ENCODE measurements around the gene APCDD1. TPM values are rescaled to one million over a fixed set of nuclear protein-coding genes. Genes with fewer than 3 reads are reported as not detected.

APCDD1 gene
- total and polyA plus RNA-seq, 2 experiments from 2014 or later, result 30.8 to 51.2 TPM

DNA sequence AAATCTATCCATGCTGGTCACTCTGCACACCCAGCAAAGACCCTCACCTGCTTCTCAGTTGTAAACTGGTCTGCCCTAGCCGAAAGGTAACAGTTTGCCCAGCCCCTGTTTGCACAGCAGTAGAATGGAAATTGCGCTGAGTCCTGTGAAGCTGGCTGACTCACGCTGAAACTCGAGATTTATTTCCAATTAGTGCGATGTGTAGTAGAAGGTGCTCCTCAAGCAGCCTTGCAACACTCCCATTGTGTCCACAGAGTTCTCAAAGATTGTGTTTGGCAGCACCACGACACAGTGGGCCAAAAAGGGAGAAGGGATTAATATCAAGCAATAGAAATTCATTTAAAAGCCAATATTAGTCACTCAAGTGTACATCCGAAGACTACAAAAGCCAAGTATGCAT lies 21.7 kb upstream of the APCDD1 start:
- H3K27ac ChIP-seq, result no peak overlapping the region
- no peaks in the 10 kb centered on the region for H3K9me3 ChIP-seq (ENCODE audit: low read depth)
- DNase-seq (ENCODE audit: low read depth in 1 of 2, low spot score in 1 of 2), result no peak
- no peak overlapping the region for H3K4me3 ChIP-seq
- TF ChIP-seq, protein P1, sequence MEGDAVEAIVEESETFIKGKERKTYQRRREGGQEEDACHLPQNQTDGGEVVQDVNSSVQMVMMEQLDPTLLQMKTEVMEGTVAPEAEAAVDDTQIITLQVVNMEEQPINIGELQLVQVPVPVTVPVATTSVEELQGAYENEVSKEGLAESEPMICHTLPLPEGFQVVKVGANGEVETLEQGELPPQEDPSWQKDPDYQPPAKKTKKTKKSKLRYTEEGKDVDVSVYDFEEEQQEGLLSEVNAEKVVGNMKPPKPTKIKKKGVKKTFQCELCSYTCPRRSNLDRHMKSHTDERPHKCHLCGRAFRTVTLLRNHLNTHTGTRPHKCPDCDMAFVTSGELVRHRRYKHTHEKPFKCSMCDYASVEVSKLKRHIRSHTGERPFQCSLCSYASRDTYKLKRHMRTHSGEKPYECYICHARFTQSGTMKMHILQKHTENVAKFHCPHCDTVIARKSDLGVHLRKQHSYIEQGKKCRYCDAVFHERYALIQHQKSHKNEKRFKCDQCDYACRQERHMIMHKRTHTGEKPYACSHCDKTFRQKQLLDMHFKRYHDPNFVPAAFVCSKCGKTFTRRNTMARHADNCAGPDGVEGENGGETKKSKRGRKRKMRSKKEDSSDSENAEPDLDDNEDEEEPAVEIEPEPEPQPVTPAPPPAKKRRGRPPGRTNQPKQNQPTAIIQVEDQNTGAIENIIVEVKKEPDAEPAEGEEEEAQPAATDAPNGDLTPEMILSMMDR (IDR thresholded peaks at IDR 0.05; ENCODE audit: low read depth, low read length), result no peak
- H3K36me3 ChIP-seq, result no peaks in the 10 kb centered on the region
- no peaks in the 10 kb centered on the region for H3K27me3 ChIP-seq
- no peaks in the 10 kb centered on the region for H3K4me1 ChIP-seq (ENCODE audit: low read depth)

DNA sequence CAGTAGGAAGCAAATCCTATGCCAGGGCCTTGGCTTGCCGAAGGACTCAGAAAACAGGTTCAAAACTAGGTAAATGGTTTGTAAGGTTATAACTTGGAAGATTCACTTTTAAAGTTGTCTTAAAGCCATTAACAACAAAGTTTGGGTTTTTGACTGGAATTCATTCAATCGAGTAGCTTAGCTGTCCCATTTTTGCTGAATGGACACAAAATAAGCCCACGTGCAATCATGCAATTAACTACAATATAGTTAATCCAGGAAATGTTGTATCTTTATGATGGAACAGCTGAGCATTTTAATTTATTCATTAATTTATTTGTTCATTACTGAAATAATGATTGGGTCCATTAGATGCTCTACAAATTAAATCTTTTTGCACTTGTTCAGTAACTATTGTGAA lies 18.3 kb upstream of the APCDD1 start:
- TF ChIP-seq, protein P1 (IDR thresholded peaks at IDR 0.05; ENCODE audit: low read depth, low read length), result no peak
- no peak overlapping the region for H3K4me3 ChIP-seq
- no peaks in the 10 kb centered on the region for H3K4me1 ChIP-seq (ENCODE audit: low read depth)
- no peaks in the 10 kb centered on the region for H3K36me3 ChIP-seq
- H3K27me3 ChIP-seq, result no peaks in the 10 kb centered on the region
- no peaks in the 10 kb centered on the region for H3K9me3 ChIP-seq (ENCODE audit: low read depth)
- no peak for DNase-seq (ENCODE audit: low read depth in 1 of 2, low spot score in 1 of 2)
- no peak overlapping the region for H3K27ac ChIP-seq

DNA sequence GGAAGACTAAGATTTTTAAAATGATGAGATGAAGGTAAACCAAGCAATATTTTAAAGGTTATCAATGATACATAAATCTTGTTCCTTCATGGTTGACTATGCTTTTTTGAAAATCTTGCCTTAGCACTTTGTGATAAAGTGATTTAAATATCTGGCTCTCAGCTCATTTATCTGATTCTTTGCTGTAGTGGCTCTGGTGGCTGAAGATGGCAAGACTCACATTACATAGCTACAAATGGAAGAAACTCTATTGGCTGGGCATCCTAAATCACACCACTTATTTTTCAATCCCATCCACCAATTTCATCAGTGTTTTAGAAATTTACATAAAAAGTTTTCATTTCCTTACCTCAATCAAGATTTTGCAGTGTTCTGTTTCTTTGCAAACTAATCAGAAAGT lies 16.6 kb upstream of the APCDD1 start:
- Histone ChIP-seq H3K27ac (no peak overlapping the region), H3K4me3 (no peak overlapping the region), H3K9me3 (ENCODE audit: low read depth) (no peaks in the 10 kb centered on the region), H3K27me3 (no peaks in the 10 kb centered on the region), H3K4me1 (ENCODE audit: low read depth) (no peaks in the 10 kb centered on the region), H3K36me3 (no peaks in the 10 kb centered on the region)
- no peak for DNase-seq (ENCODE audit: low read depth in 1 of 2, low spot score in 1 of 2)
- TF ChIP-seq, protein P1 (IDR thresholded peaks at IDR 0.05; ENCODE audit: low read depth, low read length), result no peak

DNA sequence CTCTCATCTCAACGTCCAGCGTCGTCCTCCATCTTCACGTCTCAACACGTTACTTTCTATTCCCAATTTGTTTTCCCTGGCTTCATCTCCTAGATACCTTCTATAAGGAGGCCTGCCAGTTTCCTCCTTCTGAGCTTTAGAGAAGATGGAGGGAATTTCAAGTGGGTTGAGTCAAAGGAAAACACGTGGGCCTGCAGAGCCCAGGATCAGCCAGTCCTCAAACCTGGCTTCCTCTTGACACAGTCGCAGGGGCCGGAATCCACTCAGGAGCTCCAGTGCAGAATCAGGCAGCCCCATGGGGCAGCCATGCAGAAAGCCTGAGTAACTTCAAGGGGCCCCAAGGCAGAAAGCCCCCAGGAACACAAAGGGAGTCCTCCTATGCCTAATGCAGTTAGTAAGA lies 14.5 kb upstream of the APCDD1 start:
- no peak overlapping the region for H3K4me3 ChIP-seq
- H3K27me3 ChIP-seq, result no peaks in the 10 kb centered on the region
- DNase-seq (ENCODE audit: low read depth in 1 of 2, low spot score in 1 of 2), result no peak
- H3K27ac ChIP-seq, result no peak overlapping the region
- H3K36me3 ChIP-seq, result no peaks in the 10 kb centered on the region
- H3K4me1 ChIP-seq (ENCODE audit: low read depth), result peaks cover 5% of the 10 kb centered on the region
- TF ChIP-seq, protein P1 (IDR thresholded peaks at IDR 0.05; ENCODE audit: low read depth, low read length), result no peak
- H3K9me3 ChIP-seq (ENCODE audit: low read depth), result no peaks in the 10 kb centered on the region

DNA sequence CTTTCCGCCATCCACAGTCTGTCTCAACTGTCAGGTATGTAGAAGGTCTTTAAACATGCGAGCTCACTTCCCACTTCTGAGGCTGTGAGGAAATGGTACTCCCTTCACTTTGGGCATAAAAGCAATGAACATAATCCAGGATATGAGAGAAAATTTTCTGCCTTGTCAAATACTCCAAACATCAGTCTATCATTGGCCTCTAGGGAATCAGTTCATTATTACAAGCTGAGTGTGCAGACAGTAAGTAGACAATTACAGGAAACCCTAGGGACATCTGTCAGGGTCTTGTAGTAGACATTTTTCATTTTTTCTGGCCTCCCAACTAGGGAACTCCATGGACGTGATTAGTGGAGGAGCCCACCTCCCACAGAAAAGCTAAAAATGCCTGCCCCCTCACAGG lies 13.6 kb upstream of the APCDD1 start:
- H3K36me3 ChIP-seq, result no peaks in the 10 kb centered on the region
- no peak overlapping the region for H3K27ac ChIP-seq
- DNase-seq (ENCODE audit: low read depth in 1 of 2, low spot score in 1 of 2), result no peak
- TF ChIP-seq, protein P1 (IDR thresholded peaks at IDR 0.05; ENCODE audit: low read depth, low read length), result no peak
- H3K4me1 ChIP-seq (ENCODE audit: low read depth), result peaks cover 6% of the 10 kb centered on the region
- H3K4me3 ChIP-seq, result no peak overlapping the region
- no peaks in the 10 kb centered on the region for H3K9me3 ChIP-seq (ENCODE audit: low read depth)
- H3K27me3 ChIP-seq, result no peaks in the 10 kb centered on the region

DNA sequence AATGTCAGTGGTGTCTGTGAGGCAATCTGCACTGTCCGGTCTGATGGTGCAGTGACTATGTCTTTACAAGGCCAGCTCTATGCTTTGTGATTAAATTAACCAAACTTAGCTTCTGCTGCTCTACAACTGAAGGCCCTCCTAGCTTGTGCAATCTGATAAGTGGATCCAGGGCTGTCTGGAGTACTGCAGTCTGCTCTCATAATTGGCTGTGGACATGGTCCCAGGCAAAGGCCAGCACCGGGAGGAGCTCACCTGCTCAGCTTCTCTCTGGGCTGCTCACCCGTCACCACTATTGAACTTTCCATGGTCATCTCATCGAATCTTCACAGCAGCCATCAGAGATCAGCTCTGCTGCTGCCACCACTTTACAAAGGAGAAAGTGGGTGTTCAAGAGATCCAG lies 13.0 kb upstream of the APCDD1 start:
- Histone ChIP-seq H3K4me3 (no peak overlapping the region), H3K27ac (no peak overlapping the region), H3K4me1 (ENCODE audit: low read depth) (peaks cover 6% of the 10 kb centered on the region), H3K9me3 (ENCODE audit: low read depth) (no peaks in the 10 kb centered on the region), H3K36me3 (no peaks in the 10 kb centered on the region), H3K27me3 (no peaks in the 10 kb centered on the region)
- no peak for DNase-seq (ENCODE audit: low read depth in 1 of 2, low spot score in 1 of 2)
- TF ChIP-seq, protein P1 (IDR thresholded peaks at IDR 0.05; ENCODE audit: low read depth, low read length), result no peak
